Stimulated activated CD8-positive, alpha-beta memory T cell treated with anti-CD3 and anti-CD28 coated beads, Interleukin-4, amount 100 ng/mL, for 24 hours (primary cell): ENCODE data around the gene FZD10.

Source experiments
- DNase-seq: peaks from one replicate; pipeline ENCODE4 v3.0.0-alpha.2; 2020; ENCODE audit warnings: low read depth

Gene FZD10

DNA sequence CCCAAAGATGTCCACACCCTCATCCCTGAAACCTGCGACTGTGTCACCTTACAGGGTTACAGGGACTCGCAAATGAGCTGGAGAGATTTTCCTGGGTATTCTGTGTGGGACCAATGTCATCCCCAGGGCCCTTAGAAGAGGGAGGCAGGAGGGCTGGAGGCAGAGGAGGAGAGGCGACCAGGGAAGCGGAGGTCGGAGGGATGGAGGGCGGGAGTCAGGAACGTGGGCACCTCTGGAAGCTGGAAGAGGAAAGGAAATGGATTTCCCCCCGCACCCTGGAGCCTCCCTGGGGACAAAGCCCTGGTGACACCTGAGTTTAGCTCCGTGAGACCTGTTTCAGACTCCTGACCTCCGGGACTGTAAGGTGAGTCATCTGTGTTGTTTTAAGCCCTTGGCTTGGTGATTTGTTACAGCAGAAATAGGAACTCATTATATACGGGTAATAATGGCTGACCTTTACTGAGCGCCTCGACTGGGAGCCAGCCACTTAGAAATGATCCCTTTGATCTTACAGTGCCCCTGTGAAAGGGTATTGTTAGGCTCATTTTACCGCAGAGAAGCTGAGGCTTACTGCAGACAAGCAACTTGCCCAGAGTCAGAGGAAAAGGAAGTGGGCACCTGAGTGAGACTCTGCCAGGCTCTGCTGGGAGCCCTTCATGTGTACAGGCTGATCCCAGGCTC, 29.3 kb upstream of the FZD10 start:
- no peak for DNase-seq

DNA sequence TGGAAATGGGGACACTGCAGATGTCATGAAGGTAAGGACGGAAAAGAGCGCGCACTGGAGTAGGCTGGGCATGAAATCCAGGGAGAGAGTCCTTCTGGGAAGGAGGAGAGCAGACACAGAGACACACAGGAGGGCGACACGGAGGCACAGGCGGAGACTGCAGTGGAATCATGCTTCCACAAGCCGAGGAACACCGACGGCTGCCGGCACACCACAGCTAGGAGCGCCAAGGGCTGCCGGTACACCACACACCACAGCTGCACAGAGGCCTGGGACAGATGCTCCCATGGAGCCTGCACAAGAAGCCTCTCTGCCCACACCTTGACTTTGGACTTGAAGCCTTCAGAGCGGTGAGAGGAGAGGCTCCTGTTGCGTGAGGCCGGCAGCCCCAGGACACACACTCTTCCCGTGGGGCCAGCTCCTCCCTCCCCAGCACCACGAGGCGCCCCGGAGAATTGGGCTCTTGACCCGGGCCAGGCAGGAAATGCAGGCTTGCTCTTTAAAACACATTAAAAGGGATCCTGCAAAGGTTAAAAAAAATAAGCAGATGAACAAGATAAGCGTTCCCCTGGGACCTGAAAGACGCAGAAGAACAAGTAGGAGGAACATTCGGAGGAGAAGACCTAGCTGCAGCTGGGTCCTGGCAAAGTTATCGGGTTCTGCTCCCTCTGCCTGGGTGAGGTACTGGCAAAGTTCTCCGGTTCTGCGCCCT, 28.3 kb upstream of the FZD10 start:
- no peak for DNase-seq

DNA sequence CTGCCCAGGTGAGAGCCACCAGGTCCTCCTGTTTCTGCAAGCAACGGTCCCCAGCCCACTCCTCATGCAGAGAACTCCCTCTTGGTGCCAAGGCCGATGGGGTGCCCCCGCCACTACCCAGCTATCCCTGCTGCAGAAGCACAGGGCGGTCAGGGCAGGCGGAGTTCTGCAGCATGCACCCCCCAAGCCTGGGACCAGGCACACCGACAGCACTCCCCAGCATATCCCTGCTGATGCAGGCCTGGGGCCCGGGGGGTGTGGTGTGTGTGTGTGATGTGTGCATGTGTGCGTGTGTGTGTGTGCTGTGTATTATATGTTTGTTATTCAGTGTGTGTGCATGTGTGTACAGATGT, 27.7 kb upstream of the FZD10 start:
- no peak for DNase-seq

DNA sequence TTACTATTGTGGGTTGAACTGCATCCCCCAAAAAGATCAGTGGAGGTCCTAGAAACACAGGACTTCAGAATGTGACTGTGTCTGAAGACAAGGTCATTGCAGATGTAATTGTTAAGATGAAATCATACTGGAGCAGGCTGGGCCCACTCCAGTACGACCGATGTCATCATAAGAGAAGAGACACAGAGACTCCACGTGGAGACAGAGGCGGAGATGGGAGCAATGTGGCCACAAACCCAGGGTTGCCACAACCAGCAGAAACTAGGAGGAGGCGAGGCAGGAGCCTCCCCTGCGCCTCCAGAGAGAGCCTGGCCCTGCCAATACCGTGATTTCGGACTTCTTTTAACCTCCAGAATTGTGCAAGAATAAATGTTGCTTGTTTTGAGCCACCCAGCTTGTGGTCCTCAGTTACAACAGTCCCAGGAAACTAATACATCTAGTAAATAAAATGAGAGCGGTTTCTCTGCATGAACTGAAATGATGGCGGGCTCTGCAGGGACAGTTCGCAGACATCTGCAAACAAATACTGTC, 25.7 kb upstream of the FZD10 start:
- no peak for DNase-seq

DNA sequence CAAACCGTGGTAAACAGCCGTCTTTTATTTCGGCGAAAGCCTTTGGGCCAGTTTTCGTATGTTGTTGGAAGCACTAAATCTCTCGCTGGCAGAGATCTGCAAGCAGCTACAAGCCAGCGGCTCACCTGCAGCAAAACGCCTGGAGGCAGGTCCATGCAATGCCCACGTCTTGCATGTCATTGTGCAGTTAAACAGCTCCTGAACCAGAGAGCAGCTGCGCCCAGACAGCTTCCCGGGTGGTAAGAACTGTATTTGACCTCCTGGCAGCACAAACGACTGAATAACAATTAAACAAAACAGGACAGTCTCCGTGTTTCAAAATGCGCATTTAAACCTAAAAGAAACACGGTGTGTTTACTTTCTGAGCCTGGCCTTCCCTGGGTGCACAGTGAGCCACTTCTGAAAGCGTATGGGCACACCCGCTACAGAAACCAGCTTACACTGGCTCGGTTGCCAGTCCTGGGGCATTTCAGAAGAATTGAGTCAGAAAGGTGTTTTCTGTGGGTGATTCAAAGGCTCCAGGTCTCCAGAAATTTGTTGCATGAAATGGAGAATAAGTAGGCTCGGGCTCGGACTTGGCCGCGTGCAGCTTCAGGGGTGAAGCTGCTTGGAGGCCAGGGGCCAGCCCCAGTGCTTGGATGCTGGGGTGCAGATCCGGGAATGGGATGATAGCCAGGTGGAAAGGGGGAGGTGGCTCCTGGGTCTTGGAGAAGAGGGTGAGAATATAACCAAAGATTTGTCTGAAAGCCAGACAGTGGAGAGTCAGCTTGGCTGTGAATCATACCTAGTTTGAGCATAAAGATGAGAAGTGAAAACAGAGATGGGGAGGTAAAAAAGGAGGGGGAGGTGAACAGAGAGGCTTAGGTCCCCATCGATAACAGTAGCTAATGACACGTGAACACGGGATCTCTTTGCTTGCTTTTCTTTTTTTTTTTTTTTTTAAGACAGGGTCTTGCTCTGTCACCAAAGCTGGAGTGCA, 24.9 kb upstream of the FZD10 start:
- no peak for DNase-seq

DNA sequence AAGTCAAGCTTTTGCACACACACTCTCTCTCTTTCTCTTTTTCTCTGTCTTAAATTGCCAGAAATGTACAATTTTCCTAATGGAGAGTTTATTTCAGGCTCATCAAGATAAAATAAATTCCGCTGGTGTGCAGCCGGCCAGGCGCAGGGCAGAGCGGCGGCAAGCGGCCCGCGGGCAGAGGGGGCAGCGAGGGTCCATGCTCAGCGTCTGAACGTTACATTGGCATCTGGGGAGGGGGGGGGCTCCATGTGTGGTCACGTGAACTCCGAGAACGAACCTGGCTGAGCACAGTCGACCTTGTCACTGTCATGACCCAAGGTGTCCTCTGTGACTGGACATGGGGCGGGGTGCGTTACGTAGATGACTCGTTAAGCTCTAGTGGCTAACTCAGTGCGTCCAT, 23.8 kb upstream of the FZD10 start:
- DNase-seq = no peak

DNA sequence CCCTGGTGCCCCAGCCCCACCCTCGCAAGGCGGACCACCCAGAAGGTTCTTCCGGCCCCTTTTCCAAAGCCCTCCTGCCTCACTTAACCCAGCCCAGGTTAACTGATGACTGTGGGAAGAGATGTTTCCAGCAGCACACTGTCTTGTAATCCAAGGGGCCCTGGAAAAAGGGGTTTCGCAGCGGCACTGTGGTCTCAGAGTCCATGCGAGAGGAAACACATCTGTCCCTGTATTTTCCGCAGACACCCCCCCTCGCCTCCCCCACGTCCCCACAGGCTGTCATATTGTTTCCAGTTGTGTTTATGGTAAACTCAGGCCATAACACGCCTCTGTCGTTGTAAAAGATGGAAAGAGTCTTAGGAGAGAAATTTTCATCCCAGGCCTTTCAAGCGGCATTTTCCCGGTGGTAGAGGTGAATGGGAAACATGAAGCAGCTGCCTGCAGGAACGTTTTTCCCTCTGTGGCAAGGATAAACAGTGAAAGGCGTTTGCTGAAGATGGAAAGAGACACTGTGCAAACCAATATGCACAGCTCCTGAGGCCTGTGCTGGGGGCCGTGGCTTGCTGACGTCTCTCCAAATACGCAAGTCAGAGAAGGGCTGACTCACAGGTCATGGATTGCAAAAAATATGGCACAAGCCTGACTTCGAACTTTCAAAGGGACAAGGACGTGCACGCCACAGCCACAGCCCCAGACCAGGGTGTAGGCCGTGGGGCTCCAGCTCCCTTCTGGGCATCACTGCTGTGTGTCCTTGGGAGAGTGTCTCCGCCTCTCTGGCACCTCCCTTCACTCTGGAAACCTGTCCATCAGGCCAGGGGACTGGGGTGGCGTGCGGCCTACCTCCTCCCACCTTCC, 22.5 kb upstream of the FZD10 start:
- DNase-seq = no peak

DNA sequence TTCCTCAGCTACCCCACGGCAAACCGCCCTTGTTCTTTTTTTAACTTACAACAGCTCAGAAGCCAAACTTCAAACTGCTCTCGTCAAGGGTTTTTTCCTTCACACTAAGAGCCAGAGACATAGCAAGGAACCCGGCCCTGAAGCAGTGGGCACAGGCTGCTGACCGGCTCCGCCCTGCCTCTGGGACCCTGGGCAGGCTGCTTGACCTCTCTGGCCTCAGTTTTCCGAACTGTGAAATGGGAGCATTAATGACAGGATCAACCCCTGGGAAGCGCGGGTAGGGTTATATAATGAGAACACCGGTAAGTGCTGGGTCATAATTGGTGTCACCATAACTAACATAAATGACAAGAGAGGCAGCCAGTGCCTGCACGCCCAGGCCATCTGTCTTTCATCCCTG, 21.2 kb upstream of the FZD10 start:
- no peak for DNase-seq

DNA sequence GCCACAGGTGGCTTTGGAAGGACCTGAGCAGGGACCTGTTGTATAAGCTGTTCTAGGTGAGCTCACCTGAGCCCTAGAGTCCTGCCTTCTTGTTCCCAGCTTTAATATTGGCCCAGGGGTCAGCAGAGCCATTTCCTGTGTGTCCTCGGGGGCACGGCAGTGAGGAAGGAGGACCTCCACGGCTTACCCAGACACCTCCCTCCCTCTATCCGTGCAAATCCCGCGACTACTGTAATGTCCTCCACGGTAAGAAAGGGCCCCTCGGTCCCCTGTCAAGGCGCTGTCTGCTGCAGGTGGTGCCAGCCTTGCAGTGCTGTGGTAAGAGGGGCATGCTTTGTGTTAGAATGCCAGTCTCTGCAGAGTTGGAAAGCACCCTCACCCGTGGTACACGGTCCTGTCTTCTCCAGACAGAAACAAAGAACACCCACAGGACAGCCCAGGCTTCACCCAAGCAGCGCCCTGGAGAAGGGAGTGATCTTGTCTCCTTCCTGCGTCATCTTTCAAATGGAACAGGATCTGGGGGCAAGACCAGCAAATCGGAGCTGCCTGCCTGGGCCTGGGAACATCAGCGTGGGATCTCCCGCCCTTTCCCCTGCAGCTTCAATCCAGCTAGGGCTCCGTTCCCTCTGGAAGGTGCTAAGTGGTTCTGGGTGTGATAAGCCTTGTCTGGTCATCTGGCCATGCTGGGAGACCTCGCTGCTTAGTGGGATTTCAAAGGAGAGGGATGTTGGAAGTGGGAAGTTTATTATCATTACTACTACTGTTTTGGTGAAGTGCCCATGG, 20.2 kb upstream of the FZD10 start:
- no peak for DNase-seq

DNA sequence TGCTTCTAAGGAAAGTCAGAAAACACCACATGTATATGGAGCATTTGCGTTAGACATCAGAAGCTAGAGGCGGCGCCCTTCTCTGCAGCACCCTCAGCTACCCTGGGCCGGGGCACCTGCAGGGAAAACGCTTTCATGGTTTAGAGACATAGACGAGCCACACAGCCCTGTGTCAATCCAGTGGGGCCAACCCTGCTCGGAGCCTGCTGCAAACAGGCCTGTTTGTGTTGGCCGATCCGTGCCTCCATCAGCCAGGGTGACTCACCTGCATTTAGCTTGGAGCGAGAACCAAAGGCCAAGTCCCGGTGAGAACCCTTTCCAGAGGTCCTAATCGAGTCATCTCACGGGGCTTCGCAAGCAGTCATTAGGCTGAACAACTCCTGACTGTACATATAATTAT, 19.5 kb upstream of the FZD10 start:
- no peak for DNase-seq

DNA sequence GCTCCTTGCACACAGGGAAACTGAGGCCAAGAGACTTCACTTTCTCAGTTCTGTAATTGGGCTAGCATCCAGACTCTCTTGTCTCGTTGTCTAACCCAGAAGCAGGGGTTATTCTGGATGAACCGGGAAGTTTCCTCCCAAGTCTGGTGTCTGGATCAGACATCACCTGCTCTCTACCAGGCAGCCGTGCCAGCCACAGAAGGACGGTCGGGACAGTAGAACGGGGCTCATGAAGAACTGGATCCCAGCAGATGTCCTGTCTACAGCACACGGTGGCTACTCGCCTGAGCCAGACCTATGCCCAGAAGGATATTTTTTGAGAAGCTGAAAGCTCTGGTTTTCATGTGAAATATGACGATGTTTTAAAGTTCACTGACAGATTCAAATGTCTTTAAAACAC, 19.1 kb upstream of the FZD10 start:
- DNase-seq = no peak

DNA sequence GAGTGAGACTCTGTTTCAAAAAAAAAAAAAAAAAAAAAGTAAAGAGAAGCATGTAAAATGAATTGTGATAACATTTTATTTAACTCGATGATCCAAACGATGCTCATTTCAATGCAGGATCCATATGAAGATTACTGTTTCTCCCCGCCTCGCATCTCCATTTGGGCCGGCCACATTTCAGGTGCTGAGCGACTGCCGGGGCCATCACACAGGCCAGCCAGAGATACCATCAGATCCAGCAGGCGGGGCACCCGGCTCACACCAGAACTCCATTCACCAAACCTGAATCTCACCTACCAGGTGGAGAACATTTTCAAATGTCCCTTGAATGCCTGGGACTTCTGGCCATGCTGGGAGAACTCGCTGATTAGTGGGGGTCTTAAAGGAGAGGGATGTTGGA, 18.0 kb upstream of the FZD10 start:
- no peak for DNase-seq

DNA sequence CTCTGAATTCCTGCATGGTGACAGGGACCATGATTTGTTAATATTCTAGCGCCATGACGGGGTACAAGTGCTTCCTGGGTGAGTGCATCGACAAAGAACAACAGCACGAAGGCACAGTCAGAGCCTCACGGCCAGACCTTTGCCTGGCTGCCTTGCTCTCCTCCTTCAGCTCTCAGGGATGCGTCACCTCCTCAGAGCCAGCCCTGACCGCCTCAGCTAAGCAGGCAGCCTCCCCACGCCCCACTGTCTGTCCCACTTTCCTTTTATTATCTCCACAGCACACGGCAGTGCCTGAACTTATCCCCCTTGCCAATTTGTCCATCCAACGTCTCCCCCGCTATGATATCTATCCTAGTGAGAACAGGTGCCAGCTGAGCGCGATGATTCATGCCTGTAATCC, 16.5 kb upstream of the FZD10 start:
- no peak for DNase-seq

DNA sequence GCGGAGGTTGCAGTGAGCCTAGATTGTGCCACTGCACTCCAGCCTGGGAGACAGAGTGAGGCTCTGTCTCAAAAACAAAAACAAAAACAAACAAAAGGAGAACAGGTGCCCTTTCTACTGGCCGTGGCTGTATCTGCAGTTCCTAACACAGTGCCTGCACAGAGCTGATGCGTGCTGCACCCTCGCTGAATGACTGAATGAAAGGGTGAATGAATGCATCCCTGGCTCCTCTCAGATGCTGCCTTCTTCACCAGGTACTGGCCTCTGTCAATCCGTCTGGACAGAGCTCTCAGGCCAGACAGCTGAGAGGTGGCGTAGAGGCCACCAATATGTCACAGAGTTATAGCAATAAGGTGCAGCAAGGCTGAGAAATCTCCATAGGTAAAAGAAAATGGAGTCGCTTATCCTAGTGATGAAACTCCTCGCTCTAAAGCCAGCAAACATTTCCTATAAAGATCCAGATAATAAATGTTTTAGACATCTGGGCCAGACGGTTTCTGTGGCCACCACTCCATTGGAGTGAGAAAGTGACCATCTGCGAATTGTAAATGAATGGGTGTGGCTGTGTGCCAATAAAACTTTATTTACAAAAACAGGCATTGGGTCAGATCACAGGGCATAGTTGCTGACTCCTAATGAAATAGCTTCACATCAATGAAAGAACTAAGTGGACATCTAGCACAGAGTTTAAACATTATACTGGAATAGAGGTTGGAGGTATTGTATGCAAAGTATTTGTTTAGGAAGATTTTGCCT, 15.9 kb upstream of the FZD10 start:
- DNase-seq = no peak

DNA sequence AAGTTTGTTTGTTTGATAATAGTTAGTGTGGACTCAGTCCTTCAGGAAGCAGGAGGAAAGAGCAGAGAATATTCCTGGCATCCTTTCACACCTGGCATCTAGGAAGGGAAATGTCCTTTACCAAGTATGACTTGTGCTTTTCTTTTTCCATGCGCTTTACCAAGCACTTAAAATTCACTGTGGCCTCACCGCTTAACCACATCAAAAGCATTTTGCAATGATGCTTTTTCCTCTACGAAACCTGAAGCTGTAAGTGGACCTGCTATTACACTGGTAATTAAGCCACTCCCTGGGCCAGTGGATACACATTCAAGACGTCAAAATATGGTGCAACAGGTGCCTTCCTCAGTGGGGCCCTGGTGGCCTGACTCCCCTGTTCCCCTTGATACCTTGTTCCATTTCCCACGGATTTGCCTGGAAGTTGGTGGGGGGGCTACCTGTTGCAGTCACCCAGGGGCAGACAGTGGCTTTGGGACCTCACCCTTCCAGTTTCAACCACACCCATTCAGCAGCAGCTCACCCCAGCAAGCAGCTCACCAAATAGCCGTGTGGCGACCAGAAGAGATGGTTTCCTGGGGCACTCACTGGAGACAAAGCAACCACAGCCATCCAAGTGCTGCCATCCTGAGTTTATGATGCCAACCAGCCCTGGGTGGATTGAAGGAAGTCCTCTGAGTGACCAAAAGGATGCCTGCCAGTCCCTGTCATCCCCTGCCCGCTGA, 14.2 kb upstream of the FZD10 start:
- no peak for DNase-seq

DNA sequence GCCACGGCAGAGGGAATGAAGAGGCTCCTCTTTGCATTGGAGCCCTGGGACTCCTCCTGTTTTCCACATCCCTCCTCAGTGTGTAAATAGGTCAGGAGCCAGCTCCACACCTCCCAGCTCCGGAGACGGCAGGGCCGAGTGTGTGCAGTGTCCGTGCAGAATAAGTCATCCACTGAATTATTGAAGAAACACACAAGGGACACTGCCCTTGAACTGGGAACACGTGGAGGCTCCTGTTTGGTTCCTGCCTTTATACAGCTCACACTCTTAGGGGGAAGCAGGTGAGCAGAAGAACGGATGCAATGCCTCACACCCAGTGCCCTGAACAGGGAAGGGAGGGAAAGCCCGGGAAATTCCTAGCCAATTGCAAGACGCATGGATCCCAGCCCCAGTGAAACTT, 10.4 kb upstream of the FZD10 start:
- no peak for DNase-seq

DNA sequence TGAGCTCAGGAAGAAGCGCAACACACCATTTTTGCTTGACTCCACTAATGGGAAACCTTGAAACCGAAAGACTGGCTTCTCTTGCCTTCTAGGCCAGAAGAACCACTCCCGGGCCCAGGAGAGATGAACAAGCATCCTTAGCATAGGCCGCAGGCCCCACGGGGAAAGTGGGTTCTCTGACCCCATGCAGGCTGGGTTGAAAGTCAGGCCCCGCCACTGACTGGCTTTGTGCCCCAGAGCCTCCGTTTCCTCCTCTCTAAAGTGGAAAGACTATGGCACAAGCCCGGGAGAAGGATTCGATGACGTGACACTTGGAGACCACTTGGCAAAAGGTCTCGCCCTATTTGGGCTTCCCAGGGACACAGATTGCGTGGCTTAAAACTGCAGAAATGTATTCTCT, 9.9 kb upstream of the FZD10 start:
- no peak for DNase-seq

DNA sequence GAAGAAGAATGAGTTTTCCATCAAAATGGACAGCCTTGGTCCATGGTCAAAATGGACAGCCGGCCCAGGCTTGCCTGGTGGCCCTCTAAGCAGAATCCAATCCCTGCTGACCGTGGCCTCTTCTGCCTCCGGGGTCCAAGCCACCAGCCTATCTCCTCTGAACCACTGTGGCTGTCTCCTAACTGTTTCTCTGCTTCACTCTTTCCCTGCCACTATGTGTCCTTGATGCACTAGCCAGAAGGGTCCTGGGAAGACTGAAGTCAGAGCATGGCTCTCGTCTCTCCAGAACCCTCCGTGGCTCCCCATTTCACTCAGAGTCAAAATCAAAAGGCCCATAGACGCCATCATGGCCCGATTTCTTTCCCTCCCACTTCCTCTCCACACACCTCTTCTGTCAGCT, 8.5 kb upstream of the FZD10 start:
- no peak for DNase-seq

DNA sequence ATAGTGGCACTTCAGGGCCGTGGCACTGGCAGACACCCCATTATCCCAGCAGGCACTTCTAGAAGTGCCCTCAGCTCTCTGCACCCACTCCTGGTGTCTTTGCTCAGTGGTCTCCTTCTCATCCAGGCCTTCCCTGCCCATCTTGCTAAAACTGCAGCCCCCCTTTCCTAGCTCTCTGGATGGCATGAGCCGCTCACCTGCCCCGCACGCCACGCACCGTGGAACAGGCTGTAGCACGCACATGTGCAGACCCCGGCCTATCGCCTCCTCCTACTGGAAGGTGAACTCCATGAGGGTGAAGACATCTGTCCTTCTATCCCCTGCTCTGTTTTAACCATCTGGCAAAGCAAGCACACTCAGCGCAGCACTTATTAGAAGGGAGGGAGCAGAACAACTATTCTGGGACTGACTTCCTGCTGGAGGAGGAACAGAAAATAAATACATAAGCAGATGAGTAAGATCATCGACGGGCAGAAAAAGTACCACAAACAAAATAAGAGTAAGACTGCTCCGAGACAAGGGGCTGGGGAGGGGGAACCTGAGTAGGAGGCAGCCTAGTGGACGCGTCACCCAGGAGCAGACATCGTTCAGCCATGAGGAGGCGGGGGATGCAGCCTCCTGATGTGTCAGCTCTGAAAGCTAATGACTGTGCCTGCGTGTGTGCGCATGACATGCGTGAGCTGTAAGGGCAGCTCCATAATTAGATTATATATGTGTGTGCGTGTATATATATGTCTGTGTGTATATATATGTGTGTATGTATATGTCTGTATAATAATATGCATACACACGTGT, 7.8 kb upstream of the FZD10 start:
- DNase-seq = no peak
